ENCODE data around the gene TMEM151B. TPM values are rescaled to one million over a fixed set of nuclear protein-coding genes. Genes with fewer than 3 reads are reported as not detected.

Gene TMEM151B
- total and polyA plus RNA-seq, 2 of the 13 experiments (the other 11 are each of a cell fraction or from before 2014, with no cell fraction given): not detected

DNA sequence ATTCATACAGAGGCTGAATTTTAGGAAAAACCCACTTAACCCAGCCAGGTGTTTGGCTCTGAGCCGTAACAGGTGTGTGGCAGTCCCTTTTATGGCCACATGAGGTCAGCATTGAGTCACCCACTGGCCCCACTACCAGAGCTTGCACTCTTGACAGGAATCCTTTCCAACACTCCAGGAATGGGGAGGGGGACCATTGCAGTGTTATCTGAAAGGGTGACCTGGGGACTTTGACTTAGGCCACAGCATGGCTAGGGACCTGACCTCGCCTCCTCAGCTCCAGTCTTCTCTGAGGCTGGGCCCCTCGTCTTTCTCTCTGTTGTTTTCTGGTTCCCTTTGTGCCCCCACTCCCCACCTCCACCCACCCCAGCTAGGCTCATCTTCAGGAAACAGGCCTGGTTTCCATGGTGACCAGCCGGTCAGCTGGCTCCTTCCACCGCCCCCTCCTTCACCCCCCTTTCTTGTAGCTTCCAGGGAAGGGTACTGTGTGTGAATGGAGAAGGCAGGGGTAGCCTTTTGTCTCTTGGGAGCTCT, 2.1 kb upstream of the TMEM151B start (continued):
- TF ChIP-seq U2AF1 (optimal IDR thresholded peaks at IDR 0.05; ENCODE audit: low read depth, low read length): no peak
- TF ChIP-seq, protein P1, sequence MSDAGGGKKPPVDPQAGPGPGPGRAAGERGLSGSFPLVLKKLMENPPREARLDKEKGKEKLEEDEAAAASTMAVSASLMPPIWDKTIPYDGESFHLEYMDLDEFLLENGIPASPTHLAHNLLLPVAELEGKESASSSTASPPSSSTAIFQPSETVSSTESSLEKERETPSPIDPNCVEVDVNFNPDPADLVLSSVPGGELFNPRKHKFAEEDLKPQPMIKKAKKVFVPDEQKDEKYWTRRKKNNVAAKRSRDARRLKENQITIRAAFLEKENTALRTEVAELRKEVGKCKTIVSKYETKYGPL (CRISPR knock-in tag; IDR thresholded peaks at IDR 0.05): no peak
- no peak for TF ChIP-seq NFATC3 (CRISPR knock-in tag; IDR thresholded peaks at IDR 0.05)
- TF ChIP-seq ZBTB25 (CRISPR knock-in tag; IDR thresholded peaks at IDR 0.05): peak; percentile 62; the same call in 1 of the 2 replicates
- no peak for TF ChIP-seq ZNF776 (CRISPR knock-in tag; IDR thresholded peaks at IDR 0.05)
- no peak for TF ChIP-seq ZNF572 (CRISPR knock-in tag; IDR thresholded peaks at IDR 0.05)
- no peak for TF ChIP-seq SKI (IDR thresholded peaks at IDR 0.05; ENCODE audit: partially characterized antibody)
- no peak for TF ChIP-seq KLF6 (CRISPR knock-in tag; IDR thresholded peaks at IDR 0.05)
- TF ChIP-seq STAT5B (CRISPR knock-in tag; IDR thresholded peaks at IDR 0.05): no peak
- no peak for TF ChIP-seq TCF12 (IDR thresholded peaks at IDR 0.05)
- no peak for TF ChIP-seq TCF12 (CRISPR knock-in tag; IDR thresholded peaks at IDR 0.05)
- TF ChIP-seq CSRNP1 (CRISPR knock-in tag; IDR thresholded peaks at IDR 0.05): no peak
- TF ChIP-seq HNRNPK (IDR thresholded peaks at IDR 0.05; ENCODE audit: low read depth, low read length, poor library complexity, severe bottlenecking): no peak
- no peak for TF ChIP-seq SRSF1 (optimal IDR thresholded peaks at IDR 0.05; ENCODE audit: low read depth, low read length)
- no peak for TF ChIP-seq ZNF205 (CRISPR knock-in tag; IDR thresholded peaks at IDR 0.05)
- no peak for TF ChIP-seq ZNF550 (CRISPR knock-in tag; IDR thresholded peaks at IDR 0.05; ENCODE audit: borderline replicate concordance)
- TF ChIP-seq, protein P2, sequence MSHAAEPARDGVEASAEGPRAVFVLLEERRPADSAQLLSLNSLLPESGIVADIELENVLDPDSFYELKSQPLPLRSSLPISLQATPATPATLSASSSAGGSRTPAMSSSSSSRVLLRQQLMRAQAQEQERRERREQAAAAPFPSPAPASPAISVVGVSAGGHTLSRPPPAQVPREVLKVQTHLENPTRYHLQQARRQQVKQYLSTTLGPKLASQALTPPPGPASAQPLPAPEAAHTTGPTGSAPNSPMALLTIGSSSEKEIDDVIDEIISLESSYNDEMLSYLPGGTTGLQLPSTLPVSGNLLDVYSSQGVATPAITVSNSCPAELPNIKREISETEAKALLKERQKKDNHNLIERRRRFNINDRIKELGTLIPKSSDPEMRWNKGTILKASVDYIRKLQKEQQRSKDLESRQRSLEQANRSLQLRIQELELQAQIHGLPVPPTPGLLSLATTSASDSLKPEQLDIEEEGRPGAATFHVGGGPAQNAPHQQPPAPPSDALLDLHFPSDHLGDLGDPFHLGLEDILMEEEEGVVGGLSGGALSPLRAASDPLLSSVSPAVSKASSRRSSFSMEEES (CRISPR knock-in tag; IDR thresholded peaks at IDR 0.05): no peak
- TF ChIP-seq NR1H2 (CRISPR knock-in tag; IDR thresholded peaks at IDR 0.05; ENCODE audit: borderline replicate concordance, low read depth): no peak
- no peak for TF ChIP-seq REPIN1 (CRISPR knock-in tag; IDR thresholded peaks at IDR 0.05; ENCODE audit: borderline replicate concordance, low read depth)
- peak; percentile 43 for TF ChIP-seq SALL1 (CRISPR knock-in tag; IDR thresholded peaks at IDR 0.05)
- peak; percentile 27; the same call in 1 of the 2 replicates for TF ChIP-seq FOSL2 (CRISPR knock-in tag; IDR thresholded peaks at IDR 0.05)
- TF ChIP-seq MYC (CRISPR knock-in tag; IDR thresholded peaks at IDR 0.05; ENCODE audit: borderline replicate concordance): no peak
- TF ChIP-seq KDM1A (CRISPR knock-in tag; IDR thresholded peaks at IDR 0.05): no peak
- TF ChIP-seq, protein P3, sequence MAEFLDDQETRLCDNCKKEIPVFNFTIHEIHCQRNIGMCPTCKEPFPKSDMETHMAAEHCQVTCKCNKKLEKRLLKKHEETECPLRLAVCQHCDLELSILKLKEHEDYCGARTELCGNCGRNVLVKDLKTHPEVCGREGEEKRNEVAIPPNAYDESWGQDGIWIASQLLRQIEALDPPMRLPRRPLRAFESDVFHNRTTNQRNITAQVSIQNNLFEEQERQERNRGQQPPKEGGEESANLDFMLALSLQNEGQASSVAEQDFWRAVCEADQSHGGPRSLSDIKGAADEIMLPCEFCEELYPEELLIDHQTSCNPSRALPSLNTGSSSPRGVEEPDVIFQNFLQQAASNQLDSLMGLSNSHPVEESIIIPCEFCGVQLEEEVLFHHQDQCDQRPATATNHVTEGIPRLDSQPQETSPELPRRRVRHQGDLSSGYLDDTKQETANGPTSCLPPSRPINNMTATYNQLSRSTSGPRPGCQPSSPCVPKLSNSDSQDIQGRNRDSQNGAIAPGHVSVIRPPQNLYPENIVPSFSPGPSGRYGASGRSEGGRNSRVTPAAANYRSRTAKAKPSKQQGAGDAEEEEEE (CRISPR knock-in tag; IDR thresholded peaks at IDR 0.05; ENCODE audit: borderline replicate concordance): no peak

Measured in HepG2 (cell line).